ENCODE results near the gene ITM2C. TPM values are rescaled to one million over a fixed set of nuclear protein-coding genes. Genes with fewer than 3 reads are reported as not detected.

The ITM2C gene
- total RNA-seq, 4 donors from 2014 or later, result 4.9 to 11.2 (median 10.8) TPM

DNA sequence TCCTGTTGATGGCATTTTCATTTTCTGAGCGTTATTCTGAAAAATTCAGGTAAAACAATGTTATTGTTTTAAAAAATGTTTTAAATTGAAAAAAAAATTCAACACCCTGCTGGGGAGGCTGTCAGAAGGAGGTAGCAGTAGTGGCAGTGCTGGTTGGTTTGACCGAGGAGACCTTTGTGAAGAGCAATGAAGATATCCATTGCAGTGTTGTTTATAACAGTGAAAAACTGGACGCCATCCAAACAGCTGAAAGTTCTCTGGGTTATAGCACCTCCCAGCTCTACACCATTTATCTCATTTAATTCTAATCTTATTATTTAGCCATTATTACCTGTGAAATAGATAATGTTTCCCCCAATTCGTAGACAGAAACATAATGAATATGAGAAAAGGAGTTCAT lies 12.6 kb upstream of the ITM2C start:
- no peaks in the 10 kb centered on the region for H3K9me3 ChIP-seq
- H3K27ac ChIP-seq, result no peak overlapping the region
- H3K36me3 ChIP-seq, result no peaks in the 10 kb centered on the region
- ATAC-seq (no peak), DNase-seq (no peak)
- in situ Hi-C loops (cut with MboI; ENCODE audit: low sequenced_read_pairs in 4 of 4) (no loop called here), intact Hi-C loops (cut with DNase I; ENCODE audit: low total_unique reads) (no loop called here)
- TF ChIP-seq, protein P1, sequence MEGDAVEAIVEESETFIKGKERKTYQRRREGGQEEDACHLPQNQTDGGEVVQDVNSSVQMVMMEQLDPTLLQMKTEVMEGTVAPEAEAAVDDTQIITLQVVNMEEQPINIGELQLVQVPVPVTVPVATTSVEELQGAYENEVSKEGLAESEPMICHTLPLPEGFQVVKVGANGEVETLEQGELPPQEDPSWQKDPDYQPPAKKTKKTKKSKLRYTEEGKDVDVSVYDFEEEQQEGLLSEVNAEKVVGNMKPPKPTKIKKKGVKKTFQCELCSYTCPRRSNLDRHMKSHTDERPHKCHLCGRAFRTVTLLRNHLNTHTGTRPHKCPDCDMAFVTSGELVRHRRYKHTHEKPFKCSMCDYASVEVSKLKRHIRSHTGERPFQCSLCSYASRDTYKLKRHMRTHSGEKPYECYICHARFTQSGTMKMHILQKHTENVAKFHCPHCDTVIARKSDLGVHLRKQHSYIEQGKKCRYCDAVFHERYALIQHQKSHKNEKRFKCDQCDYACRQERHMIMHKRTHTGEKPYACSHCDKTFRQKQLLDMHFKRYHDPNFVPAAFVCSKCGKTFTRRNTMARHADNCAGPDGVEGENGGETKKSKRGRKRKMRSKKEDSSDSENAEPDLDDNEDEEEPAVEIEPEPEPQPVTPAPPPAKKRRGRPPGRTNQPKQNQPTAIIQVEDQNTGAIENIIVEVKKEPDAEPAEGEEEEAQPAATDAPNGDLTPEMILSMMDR (IDR thresholded peaks at IDR 0.05 in 4 of 5, conservative IDR thresholded peaks at IDR 0.05 in 1 of 5), result no peak
- no peak for TF ChIP-seq POLR2A (IDR thresholded peaks at IDR 0.05)
- no peaks in the 10 kb centered on the region for H3K4me1 ChIP-seq
- peaks cover 18 to 32% (median 27%) of the 10 kb centered on the region in 3 donors for H3K27me3 ChIP-seq
- H3K4me3 ChIP-seq, result no peak overlapping the region

DNA sequence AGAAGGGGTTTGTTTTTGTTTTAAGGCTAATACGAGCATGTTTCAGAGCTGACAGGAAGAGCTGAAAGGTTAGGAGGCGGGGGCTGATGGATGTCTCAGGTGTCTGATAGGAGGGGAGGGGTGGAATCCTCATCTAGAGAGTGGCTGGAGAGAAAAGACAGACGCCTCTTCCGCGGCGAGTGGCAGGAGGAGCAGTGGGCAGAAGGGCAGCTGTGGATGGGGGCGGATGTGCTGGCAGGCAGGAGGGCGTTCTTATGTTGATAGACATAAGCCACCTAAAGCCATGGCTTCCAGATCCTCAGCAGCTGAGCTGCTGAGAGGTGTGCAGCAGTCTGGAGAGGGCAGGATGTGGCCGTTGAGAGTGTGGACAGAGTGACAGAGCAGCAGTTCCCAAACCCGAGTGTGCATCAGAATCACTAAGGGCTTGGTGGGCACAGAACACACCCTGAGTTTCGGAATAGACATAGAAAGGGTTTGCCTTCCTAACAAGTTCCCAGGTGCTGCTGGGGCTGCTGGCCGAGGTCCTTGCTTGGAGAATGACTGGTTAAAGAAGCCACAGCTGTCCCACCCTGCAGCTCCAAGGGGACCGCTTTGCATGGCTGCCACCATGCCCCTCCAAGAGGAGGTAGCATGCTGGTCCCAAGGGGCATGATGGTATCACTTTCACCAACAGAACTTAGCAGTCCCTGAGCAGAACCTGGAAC lies 3.0 kb upstream of the ITM2C start:
- Histone ChIP-seq H3K27ac (no peak overlapping the region), H3K4me3 (no peak overlapping the region), H3K9me3 (no peaks in the 10 kb centered on the region), H3K4me1 (no peaks in the 10 kb centered on the region), H3K36me3 (no peaks in the 10 kb centered on the region), H3K27me3 (peaks cover 6 to 37% (median 31%) of the 10 kb centered on the region in 3 donors)
- intact Hi-C loops (cut with DNase I; ENCODE audit: low total_unique reads), result no loop called here
- ATAC-seq, result no peak
- no peak for DNase-seq
- TF ChIP-seq, protein P1 (IDR thresholded peaks at IDR 0.05 in 4 of 5, conservative IDR thresholded peaks at IDR 0.05 in 1 of 5), result no peak
- in situ Hi-C loops (cut with MboI; ENCODE audit: low sequenced_read_pairs in 4 of 4), result no loop called here

DNA sequence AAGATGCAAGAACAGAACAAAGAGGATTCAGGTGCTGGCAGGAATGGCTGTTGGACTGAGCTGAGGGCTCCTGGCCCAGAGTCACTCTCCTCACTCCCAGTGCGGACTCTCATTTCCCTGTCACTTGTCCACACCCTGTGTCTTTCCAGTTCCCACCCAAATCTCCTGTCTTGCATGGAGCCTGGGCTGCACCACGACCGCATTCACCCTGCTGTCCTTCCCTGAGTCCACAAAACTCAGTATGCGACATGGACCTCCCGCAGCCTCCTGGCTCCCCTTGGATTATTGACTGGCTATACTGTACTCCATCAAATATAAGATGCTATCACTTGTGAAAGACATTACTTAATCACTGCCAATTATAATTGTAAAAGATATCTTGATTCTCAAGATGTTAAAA lies 2.5 kb upstream of the ITM2C start:
- Histone ChIP-seq H3K36me3 (no peaks in the 10 kb centered on the region), H3K27me3 (peaks cover 5 to 31% (median 26%) of the 10 kb centered on the region in 3 donors), H3K9me3 (no peaks in the 10 kb centered on the region), H3K4me1 (no peaks in the 10 kb centered on the region), H3K4me3 (no peak overlapping the region), H3K27ac (no peak overlapping the region)
- DNase-seq (no peak), ATAC-seq (no peak)
- TF ChIP-seq, protein P1 (IDR thresholded peaks at IDR 0.05 in 4 of 5, conservative IDR thresholded peaks at IDR 0.05 in 1 of 5), result no peak
- no peak for TF ChIP-seq POLR2A (IDR thresholded peaks at IDR 0.05)
- in situ Hi-C loops (cut with MboI; ENCODE audit: low sequenced_read_pairs in 4 of 4), result no loop called here
- intact Hi-C loops (cut with DNase I; ENCODE audit: low total_unique reads), result no loop called here

DNA sequence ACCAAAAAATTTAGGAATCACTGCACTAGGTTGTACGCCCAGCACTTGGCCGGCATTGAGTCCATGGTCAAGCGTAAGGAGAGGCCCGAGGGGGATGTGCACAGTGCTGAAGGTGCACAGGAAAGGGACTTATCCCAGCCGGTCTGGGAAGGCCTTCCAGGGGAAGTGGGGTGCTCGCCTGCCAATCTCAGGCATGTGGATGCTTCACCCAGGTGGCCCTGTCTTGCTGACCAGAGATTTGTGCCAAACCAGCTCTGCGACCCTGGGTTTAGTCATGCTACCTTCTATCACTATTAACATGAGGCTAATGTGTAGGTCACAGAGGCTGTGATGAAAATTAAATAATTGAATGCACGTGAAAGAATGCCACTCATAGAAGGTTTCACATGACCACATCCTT lies 1.7 kb upstream of the ITM2C start:
- DNase-seq (no peak), ATAC-seq (no peak)
- Histone ChIP-seq H3K27me3 (peaks cover 5 to 30% (median 21%) of the 10 kb centered on the region in 3 donors), H3K9me3 (no peaks in the 10 kb centered on the region), H3K27ac (no peak overlapping the region), H3K4me1 (no peaks in the 10 kb centered on the region), H3K36me3 (no peaks in the 10 kb centered on the region), H3K4me3 (no peak overlapping the region)
- intact Hi-C loops (cut with DNase I; ENCODE audit: low total_unique reads) (no loop called here), in situ Hi-C loops (cut with MboI; ENCODE audit: low sequenced_read_pairs in 4 of 4) (no loop called here)
- TF ChIP-seq POLR2A (IDR thresholded peaks at IDR 0.05), result no peak
- TF ChIP-seq, protein P1 (IDR thresholded peaks at IDR 0.05 in 4 of 5, conservative IDR thresholded peaks at IDR 0.05 in 1 of 5), result no peak

Measured in gastrocnemius medialis (tissue), 4 donors.